Gastroesophageal sphincter (tissue), 4 donors: ENCODE data around the gene TFR2. TPM values are rescaled to one million over a fixed set of nuclear protein-coding genes. Genes with fewer than 3 reads are reported as not detected.

Experiments
- ATAC-seq: fragments of 150-250 bp; one replicate; pipeline ENCODE4 v1.9.1; 2016; ENCODE audit warnings: mild to moderate bottlenecking, moderate library complexity
- H3K27ac ChIP-seq, 4 donors: fragments of 200-600 bp; sonication (generic) in 3 of 4; 1 replicate in 3 of 4; 2 replicates in 1 of 4; pipeline ENCODE4 v1.5.1; 2016 to 2019
- H3K27me3 ChIP-seq: fragments of 200-600 bp; sonication (generic); one replicate; pipeline ENCODE4 v1.5.1; 2019
- H3K36me3 ChIP-seq, 2 donors: fragments of 200-600 bp; sonication (generic); one replicate each; pipeline ENCODE4 v1.5.1; 2019; ENCODE audit warnings: control low read depth in 1 of 2
- H3K4me1 ChIP-seq, 3 donors: fragments of 200-600 bp; sonication (generic); 1 replicate in 2 of 3; 2 replicates in 1 of 3; pipeline ENCODE4 v1.5.1; 2016 to 2019; ENCODE audit warnings: control low read depth in 2 of 3
- H3K4me3 ChIP-seq, 2 donors: fragments of 200-600 bp; sonication (generic); one replicate each; pipeline ENCODE4 v1.5.1; 2019; ENCODE audit warnings: mild to moderate bottlenecking in 1 of 2, moderate library complexity in 1 of 2
- H3K9me3 ChIP-seq, 3 donors: fragments of 200-600 bp; sonication (generic); one replicate each; pipeline ENCODE4 v1.5.1; 2017 to 2019; ENCODE audit warnings: control low read depth in 2 of 3
- EP300 ChIP-seq: sonication (generic); formaldehyde crosslinking; IDR thresholded peaks from one replicate; pipeline ENCODE4 v1.6.1; 2017; ENCODE audit warnings: antibody characterized with exemption, mild to moderate bottlenecking
- POLR2A ChIP-seq, 2 donors: fragments of 450-650 bp; IDR thresholded peaks; one replicate each; pipeline ENCODE4 v1.6.1; 2017; ENCODE audit warnings: antibody characterized with exemption in 2 of 2, mild to moderate bottlenecking in 2 of 2, moderate library complexity in 1 of 2
- POLR2AphosphoS5 ChIP-seq: sonication (generic); formaldehyde crosslinking; IDR thresholded peaks from one replicate; pipeline ENCODE4 v1.6.1; 2017; ENCODE audit warnings: antibody characterized with exemption
- WGBS, 2 donors: methylation state at CpG; one replicate each; pipeline ENCODE4 v1.1.5; 2018; ENCODE audit warnings: low coverage in 1 of 2; 5-methylcytosine and 5-hydroxymethylcytosine counted together
- total RNA-seq, 4 donors: library from RNA; depleted of rRNA; stranded (reverse); fragments of >200 nt; gene quantifications; one replicate each; pipeline ENCODE4 v1.1.0, GENCODE V29; 2016
- TF ChIP-seq, protein P1 (sequence below), 4 experiments: fragments of 200-600 bp in 2 of 4; fragments of 450-650 bp in 2 of 4; sonication (generic) in 1 of 4; IDR thresholded peaks; one replicate each; pipeline ENCODE4 v1.5.1; 2017 to 2019; ENCODE audit warnings: antibody characterized with exemption in 4 of 4, mild to moderate bottlenecking in 2 of 4, moderate library complexity in 2 of 4

TFR2 gene
- total RNA-seq, 4 donors from 2014 or later: 1.6 TPM; not detected in 3

DNA sequence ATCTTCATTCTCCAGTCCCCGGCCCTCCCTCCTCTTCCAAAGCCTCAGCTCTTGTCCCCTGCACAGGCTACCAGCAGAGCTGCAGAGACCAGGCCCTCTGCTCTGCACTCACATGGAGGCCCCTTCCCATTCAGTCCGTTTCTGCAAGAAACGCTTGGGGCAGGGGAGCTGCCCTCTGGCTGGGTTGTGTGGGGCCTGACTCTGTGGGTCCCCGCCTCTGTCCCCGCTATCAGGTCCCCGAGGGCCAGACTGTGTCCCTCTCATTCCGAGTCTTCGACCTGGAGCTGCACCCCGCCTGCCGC, 37.7 kb downstream of the TFR2 start:
- TF ChIP-seq POLR2AphosphoS5 (no peak), EP300 (no peak), POLR2A (IDR thresholded peaks at IDR 0.05) (no peak)
- TF ChIP-seq, protein P1, sequence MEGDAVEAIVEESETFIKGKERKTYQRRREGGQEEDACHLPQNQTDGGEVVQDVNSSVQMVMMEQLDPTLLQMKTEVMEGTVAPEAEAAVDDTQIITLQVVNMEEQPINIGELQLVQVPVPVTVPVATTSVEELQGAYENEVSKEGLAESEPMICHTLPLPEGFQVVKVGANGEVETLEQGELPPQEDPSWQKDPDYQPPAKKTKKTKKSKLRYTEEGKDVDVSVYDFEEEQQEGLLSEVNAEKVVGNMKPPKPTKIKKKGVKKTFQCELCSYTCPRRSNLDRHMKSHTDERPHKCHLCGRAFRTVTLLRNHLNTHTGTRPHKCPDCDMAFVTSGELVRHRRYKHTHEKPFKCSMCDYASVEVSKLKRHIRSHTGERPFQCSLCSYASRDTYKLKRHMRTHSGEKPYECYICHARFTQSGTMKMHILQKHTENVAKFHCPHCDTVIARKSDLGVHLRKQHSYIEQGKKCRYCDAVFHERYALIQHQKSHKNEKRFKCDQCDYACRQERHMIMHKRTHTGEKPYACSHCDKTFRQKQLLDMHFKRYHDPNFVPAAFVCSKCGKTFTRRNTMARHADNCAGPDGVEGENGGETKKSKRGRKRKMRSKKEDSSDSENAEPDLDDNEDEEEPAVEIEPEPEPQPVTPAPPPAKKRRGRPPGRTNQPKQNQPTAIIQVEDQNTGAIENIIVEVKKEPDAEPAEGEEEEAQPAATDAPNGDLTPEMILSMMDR (IDR thresholded peaks at IDR 0.05): no peak
- Histone ChIP-seq H3K4me1 (peaks cover 0 to 43% (median 14%) of the 10 kb centered on the region in 3 donors), H3K27ac (peak overlapping the region; percentile 5 to 87 (median 83)), H3K36me3 (no peaks in the 10 kb centered on the region), H3K9me3 (no peaks in the 10 kb centered on the region), H3K27me3 (no peaks in the 10 kb centered on the region), H3K4me3 (peak overlapping the region; percentile 54 to 65)
- ATAC-seq: no peak
- WGBS, 2 donors: 12 to 22% methylated on average over 3 to 6 of the region's 10 CpGs

DNA sequence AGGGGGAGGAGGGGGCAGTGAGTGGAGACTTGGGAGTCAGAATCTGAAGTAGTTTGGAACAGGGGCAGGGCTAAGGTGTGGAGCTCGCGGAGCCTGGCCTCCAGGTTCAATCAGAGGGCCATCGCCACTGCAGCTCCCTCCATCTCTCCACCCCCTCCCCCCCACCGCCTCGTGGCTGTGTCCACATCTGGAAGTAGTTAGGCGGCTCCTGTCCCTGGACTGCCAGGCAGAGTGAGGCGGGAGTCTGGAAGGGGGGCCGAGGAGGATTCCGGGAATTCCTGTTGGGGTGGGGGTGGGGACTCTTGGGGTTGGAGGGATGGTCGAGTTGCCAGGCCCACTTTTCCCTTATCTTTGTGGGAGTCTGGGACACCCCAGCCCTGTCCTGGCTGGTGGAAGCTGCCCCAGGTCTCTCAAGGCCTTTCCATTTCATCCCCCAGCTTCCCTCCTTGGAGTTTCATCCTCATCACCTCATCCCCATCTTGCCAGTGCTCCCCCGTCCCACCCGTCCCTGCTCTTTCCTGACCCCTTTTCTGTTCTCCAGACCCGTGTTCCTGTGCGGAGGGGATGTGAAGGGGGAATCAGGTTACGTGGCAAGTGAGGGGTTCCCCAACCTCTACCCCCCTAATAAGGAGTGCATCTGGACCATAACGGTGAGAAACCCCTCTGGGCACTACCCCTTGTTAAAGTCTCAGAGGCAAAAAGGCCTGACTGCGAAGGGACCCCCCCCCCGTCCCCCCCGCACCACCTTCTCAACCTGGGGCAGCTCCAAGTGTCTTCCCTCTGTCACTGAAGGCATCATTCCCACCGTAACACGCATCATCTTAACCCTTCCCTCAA, 38.2 kb downstream of the TFR2 start:
- Histone ChIP-seq H3K27me3 (no peaks in the 10 kb centered on the region), H3K36me3 (no peaks in the 10 kb centered on the region), H3K9me3 (no peaks in the 10 kb centered on the region), H3K4me3 (peak overlapping the region in 1 of 2 donors; percentile 65), H3K27ac (peak overlapping the region in 3 of 4 donors; percentile 79 to 87 (median 87)), H3K4me1 (peaks cover 0 to 43% (median 14%) of the 10 kb centered on the region in 3 donors)
- peak; percentile 65 for ATAC-seq
- TF ChIP-seq POLR2AphosphoS5: peak; percentile 62
- TF ChIP-seq EP300: no peak
- 32 to 35% methylated on average over 4 to 8 of the region's 21 CpGs for WGBS, 2 donors

DNA sequence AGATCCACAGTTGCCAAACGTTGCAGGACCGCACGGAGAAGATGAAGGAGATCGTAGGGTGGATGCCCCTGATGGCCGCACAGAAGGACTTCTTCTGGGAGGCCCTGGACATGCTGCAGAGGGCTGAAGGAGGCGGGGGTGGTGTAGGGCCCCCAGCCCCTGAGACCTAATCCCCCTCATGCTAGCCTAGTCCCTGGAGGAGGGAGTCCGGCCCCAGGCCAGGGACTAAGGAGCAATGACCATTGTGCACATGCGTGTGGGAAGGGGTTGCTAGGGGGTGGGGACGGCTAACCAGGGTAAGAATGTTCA, 40.7 kb downstream of the TFR2 start:
- Histone ChIP-seq H3K36me3 (no peaks in the 10 kb centered on the region), H3K9me3 (no peaks in the 10 kb centered on the region), H3K27me3 (no peaks in the 10 kb centered on the region), H3K4me1 (peaks cover 0 to 38% (median 14%) of the 10 kb centered on the region in 3 donors), H3K4me3 (no peak overlapping the region), H3K27ac (no peak overlapping the region)
- 60 to 100% methylated on average over 1 to 6 of the region's 9 CpGs for WGBS, 2 donors
- TF ChIP-seq, protein P1 (IDR thresholded peaks at IDR 0.05): no peak
- TF ChIP-seq POLR2A (IDR thresholded peaks at IDR 0.05): no peak
- no peak for TF ChIP-seq POLR2AphosphoS5
- TF ChIP-seq EP300: no peak
- no peak for ATAC-seq

DNA sequence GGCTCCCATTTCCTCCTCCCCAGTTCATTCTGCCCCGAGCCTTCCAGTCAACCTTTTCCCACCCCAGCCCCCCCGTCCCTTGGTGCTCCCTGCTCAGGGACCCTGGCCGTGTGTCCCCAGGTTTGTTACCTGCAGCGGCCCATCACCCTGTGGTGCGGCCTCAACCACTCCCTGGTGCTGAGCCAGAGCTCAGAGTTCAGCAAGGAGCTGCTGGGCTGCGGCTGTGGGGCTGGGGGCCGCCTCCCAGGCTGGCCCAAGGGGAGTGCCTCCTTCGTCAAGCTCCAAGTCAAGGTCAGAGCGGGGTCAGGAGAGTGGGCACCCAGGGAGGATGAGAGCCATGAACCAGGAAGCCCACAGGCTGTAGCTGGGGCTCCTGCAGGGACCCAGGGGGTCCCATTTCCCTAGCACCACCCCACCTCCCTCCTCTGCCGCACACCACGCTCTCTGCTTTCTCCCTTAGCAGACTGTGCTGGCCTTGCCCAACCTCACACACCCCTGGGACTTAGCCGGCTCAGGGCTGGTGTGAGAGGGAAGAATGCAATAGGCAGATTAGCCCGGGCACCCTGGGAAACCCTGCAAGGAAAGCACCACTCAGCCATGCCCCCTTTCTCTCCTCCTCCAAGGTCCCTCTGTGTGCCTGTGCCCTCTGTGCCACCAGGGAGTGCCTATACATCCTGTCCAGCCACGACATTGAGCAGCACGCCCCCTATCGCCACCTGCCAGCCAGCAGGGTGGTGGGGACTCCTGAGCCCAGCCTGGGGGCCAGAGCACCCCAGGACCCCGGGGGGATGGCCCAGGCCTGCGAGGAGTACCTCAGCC, 41.2 kb downstream of the TFR2 start:
- no peak overlapping the region for H3K27ac ChIP-seq
- no peaks in the 10 kb centered on the region for H3K36me3 ChIP-seq
- 70% methylated on average over 2 of the region's 18 CpGs; no CpG with 5 or more reads in 1 of the 2 donors for WGBS, 2 donors
- peaks cover 0 to 33% (median 10%) of the 10 kb centered on the region in 3 donors for H3K4me1 ChIP-seq
- TF ChIP-seq POLR2A (IDR thresholded peaks at IDR 0.05) (no peak), EP300 (no peak), POLR2AphosphoS5 (no peak)
- TF ChIP-seq, protein P1 (IDR thresholded peaks at IDR 0.05): no peak
- no peaks in the 10 kb centered on the region for H3K27me3 ChIP-seq
- no peak for ATAC-seq
- no peaks in the 10 kb centered on the region for H3K9me3 ChIP-seq
- H3K4me3 ChIP-seq: no peak overlapping the region

DNA sequence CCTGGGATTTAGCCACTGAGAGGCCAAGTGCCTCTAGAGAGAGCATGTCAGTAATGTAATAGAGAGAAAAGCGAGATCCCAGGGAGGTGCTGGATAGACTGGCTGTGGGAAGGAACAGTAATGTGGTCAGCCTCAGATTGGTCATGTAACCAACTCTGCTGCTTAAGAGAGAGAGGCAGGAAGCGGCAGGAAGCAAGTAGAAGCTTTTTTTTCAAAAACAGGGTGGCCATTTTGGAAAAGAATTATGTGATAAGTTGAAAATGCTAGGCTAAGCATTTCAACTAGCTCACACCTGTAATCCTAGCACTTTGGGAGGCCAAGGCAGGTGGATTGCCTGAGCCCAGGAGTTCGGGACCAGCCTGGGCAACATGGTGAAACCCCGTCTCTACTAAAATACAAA, 42.9 kb downstream of the TFR2 start:
- 86% methylated on average over 4 of the region's 4 CpGs; no CpG with 5 or more reads in 1 of the 2 donors for WGBS, 2 donors
- Histone ChIP-seq H3K4me3 (no peak overlapping the region), H3K27me3 (no peaks in the 10 kb centered on the region), H3K27ac (no peak overlapping the region), H3K9me3 (no peaks in the 10 kb centered on the region), H3K4me1 (peaks cover 0 to 21% (median 7%) of the 10 kb centered on the region in 3 donors), H3K36me3 (no peaks in the 10 kb centered on the region)
- TF ChIP-seq, protein P1 (IDR thresholded peaks at IDR 0.05): no peak
- TF ChIP-seq POLR2A (IDR thresholded peaks at IDR 0.05) (no peak), EP300 (no peak)
- ATAC-seq: no peak
